RWPE2 (cell line): Measurements from ENCODE around the gene FGFR1OP2.

Source experiments
- ATAC-seq: fragments of 200-7000 bp; cut with Tn5 transposase; 3 replicates; pipeline ENCODE4 v1.9.1; 2021; ENCODE audit warnings: low read depth
- DNase-seq: peaks from one replicate; pipeline ENCODE4 v3.0.0-alpha.2; 2020; ENCODE audit warnings: low spot score
- H3K27ac ChIP-seq: fragments of 450-650 bp; 2 replicates; pipeline ENCODE4 v1.5.1; 2017; ENCODE audit warnings: mild to moderate bottlenecking; ENCODE audit not compliant: poor library complexity, severe bottlenecking
- H3K27me3 ChIP-seq: fragments of 250-450 bp; sonication (Bioruptor Pico); 2 replicates; pipeline ENCODE4 v1.5.1; 2021; ENCODE audit warnings: mild to moderate bottlenecking, moderate library complexity; ENCODE audit not compliant: insufficient read depth, poor library complexity, severe bottlenecking
- H3K36me3 ChIP-seq: fragments of 250-450 bp; sonication (Bioruptor Pico); 2 replicates; pipeline ENCODE4 v1.5.1; 2020; ENCODE audit warnings: low read depth, mild to moderate bottlenecking, moderate library complexity
- H3K4me1 ChIP-seq: fragments of 250-450 bp; sonication (Bioruptor Pico); 2 replicates; pipeline ENCODE4 v1.5.1; 2021; ENCODE audit warnings: mild to moderate bottlenecking, moderate library complexity; ENCODE audit not compliant: insufficient read depth, poor library complexity, severe bottlenecking
- H3K4me3 ChIP-seq: fragments of 250-450 bp; sonication (Bioruptor Pico); 2 replicates; pipeline ENCODE4 v1.5.1; 2021; ENCODE audit warnings: mild to moderate bottlenecking, moderate library complexity; ENCODE audit not compliant: severe bottlenecking
- H3K9me3 ChIP-seq: fragments of 250-450 bp; sonication (Bioruptor Pico); 2 replicates; pipeline ENCODE4 v1.5.1; 2021; ENCODE audit warnings: mild to moderate bottlenecking, moderate library complexity; ENCODE audit not compliant: severe bottlenecking
- CTCF ChIP-seq: fragments of 450-650 bp; IDR thresholded peaks from one replicate; pipeline ENCODE4 v1.5.1; 2017; ENCODE audit warnings: mild to moderate bottlenecking, moderate library complexity; ENCODE audit not compliant: poor library complexity, severe bottlenecking

FGFR1OP2 gene

GRCh38 chr12:26906024-26906423, 32.2 kb upstream of the FGFR1OP2 start:
- H3K27ac ChIP-seq, result no peak overlapping the region
- no peak overlapping the region for H3K4me3 ChIP-seq
- H3K9me3 ChIP-seq, result no peaks in the 10 kb centered on the region
- H3K36me3 ChIP-seq, result peaks cover 15% of the 10 kb centered on the region
- no peak for TF ChIP-seq CTCF
- DNase-seq, result no peak
- H3K27me3 ChIP-seq, result no peaks in the 10 kb centered on the region
- H3K4me1 ChIP-seq, result no peaks in the 10 kb centered on the region
- ATAC-seq, result no peak

GRCh38 chr12:26906704-26907103, 31.6 kb upstream of the FGFR1OP2 start:
- H3K27ac ChIP-seq, result no peak overlapping the region
- no peak for DNase-seq
- no peaks in the 10 kb centered on the region for H3K9me3 ChIP-seq
- no peak overlapping the region for H3K4me3 ChIP-seq
- TF ChIP-seq CTCF, result no peak
- H3K4me1 ChIP-seq, result no peaks in the 10 kb centered on the region
- H3K27me3 ChIP-seq, result no peaks in the 10 kb centered on the region
- ATAC-seq, result no peak
- peaks cover 21% of the 10 kb centered on the region for H3K36me3 ChIP-seq

- DNase-seq (no peak), ATAC-seq (no peak)
- Histone ChIP-seq H3K4me1 (no peaks in the 10 kb centered on the region), H3K27ac (no peak overlapping the region), H3K4me3 (no peak overlapping the region), H3K27me3 (no peaks in the 10 kb centered on the region), H3K36me3 (peaks cover 45% of the 10 kb centered on the region), H3K9me3 (no peaks in the 10 kb centered on the region)
- TF ChIP-seq CTCF, result no peak
Measured at GRCh38 chr12:26918321-26919215, 19.7 kb upstream of the FGFR1OP2 start.

GRCh38 chr12:26919216-26919555, 19.1 kb upstream of the FGFR1OP2 start:
- TF ChIP-seq CTCF, result no peak
- ATAC-seq (no peak), DNase-seq (no peak)
- peaks cover 46% of the 10 kb centered on the region for H3K36me3 ChIP-seq
- no peaks in the 10 kb centered on the region for H3K4me1 ChIP-seq
- H3K27ac ChIP-seq, result no peak overlapping the region
- no peak overlapping the region for H3K4me3 ChIP-seq
- H3K9me3 ChIP-seq, result no peaks in the 10 kb centered on the region
- H3K27me3 ChIP-seq, result no peaks in the 10 kb centered on the region

GRCh38 chr12:26921886-26922285, 16.4 kb upstream of the FGFR1OP2 start:
- ATAC-seq (no peak), DNase-seq (no peak)
- Histone ChIP-seq H3K4me1 (no peaks in the 10 kb centered on the region), H3K36me3 (peaks cover 49% of the 10 kb centered on the region), H3K9me3 (no peaks in the 10 kb centered on the region), H3K4me3 (no peak overlapping the region), H3K27ac (no peak overlapping the region), H3K27me3 (no peaks in the 10 kb centered on the region)
- TF ChIP-seq CTCF, result no peak
